NCI-H1092 treated with DMSO at 0.1 percent for 48 hours (cell line): ENCODE results near the gene CYTL1.
"Not testable (repeated sequence)": the region's sequence is repeated elsewhere in the genome, so short reads cannot be mapped to it uniquely, and the experiment has no call there.

Experiments
- DNase-seq: peaks from one replicate; lab custom pipeline; 2025; lab: John Stamatoyannopoulos, UW

Gene CYTL1

DNA sequence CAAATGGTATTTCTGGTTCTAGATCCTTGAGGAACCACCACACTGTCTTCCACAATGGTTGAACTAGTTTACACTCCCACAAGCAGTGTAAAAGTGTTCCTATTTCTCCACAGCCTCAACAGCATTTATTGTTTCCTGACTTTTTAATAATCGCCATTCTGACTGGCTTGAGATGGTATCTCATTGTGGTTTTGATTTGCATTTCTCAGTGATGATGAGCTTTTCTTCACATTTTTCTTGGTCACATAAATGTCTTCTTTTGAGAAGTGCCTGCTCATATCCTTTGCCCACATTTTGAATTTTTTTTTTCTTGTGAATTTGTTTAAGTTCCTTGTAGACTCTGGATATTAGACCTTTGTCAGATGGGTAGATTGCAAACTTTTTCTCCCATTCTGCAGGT lies 22.3 kb downstream of the CYTL1 start:
- DNase-seq: not testable (repeated sequence)

DNA sequence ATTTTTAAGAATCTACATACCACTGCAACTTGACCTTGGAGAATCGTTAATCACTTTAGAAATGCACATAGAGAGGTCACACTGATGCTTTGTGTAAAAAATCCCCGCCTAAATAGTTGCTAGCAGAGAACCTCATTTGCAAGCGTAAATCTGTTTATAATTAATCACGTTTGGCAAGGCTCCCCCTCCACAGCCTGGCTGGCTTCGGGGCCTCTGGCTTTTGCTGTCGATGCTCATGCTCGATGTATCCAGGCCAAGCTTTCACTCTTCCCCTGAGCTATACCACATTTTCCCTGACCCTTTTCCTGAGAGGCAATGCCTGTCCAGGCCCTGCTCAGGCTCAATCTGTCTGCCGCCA lies 23.4 kb downstream of the CYTL1 start:
- DNase-seq: no peak

DNA sequence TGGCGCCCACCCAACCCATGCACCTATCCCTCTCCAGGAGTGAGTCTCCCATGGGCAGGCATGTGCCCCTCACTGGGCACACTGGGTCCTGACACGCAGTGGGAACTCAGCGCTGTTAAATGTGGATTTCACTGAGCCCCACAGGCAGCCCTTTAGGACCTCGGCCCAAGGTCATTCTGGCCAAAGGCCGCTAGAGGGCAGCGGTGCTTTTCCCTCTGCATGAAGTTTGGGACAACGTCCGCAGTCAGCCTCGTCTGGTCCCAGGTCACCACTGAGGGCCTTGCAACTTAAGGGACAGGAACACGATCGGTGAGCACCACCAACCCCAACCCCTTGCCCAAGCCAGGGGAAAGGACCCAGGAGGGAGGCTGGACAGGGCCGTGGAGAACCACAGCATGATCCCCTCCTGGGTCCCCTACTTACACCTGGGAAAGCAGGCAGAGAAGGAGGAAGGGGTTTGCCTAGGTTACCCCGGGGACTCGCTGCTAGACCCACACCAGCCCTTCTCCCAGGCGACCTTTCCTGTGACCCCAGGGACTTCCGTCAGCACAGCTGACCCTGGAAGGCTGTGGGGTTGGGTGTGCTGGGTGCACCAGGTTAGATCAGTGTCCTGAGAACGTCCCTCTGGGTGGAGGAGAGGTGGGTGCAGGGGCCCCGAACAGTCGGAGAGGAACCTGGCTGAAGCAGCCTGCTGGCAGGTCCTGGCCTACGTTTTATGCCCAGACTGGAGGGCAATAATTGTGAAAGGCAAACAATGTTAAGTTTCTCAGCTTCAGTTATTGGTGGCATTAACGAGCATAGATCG lies 24.0 kb downstream of the CYTL1 start:
- DNase-seq: peak; percentile 49

DNA sequence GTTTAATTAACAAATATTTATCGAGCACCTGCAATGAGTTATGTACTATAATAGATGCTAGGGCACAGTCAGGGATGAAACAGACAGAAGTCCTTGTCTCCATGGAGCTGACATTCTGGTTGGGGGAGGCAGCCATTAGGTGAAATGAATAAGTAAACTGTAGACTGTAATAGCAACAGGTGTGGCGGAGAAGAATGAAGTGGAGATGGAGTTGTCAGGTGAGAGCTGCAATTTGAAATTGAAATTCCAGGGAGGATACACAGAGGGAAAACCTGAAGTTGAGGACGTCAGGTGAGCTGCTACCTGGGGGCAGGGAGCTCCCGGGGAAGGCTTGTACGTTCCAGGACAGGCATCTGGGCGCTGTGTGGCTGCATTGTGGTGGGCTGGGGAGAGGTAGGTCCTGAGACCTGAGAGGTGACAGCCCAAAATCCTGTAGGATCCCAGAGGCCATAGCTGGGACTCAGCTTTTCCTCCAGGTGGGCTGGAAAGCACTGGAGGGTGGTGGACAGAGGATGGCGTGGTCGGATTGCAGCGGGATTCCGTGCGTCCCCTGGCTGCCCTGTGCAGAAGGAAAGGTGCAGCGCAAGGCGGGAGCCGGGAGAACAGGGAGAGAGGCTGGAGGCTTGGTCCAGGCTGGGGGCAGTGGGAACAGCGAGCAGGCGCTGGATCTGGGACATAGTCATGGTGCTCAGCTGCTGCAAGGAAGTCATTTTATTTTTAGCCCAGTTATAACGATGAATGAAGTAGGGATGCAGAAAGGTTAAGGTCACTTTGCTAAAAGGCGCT lies 24.8 kb downstream of the CYTL1 start:
- no peak for DNase-seq

DNA sequence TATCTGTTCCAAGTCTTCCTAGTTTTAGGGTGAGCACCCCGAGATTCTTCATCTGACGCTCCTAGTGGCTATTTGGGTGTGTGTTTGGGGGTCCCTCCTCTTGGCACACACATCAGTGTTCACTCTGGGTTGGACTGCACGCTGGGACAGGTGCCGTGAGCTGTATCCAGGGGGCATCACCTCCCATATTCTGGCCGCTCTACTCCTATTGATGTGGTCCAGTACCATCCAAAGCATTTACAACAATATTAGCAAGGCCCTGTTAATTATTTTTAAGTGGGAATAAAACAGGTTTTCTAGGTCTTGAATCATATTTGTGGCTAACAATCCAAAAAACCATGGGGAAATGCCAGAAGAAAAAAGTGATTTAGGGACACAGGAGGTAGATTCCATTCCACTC lies 26.4 kb downstream of the CYTL1 start:
- no peak for DNase-seq

DNA sequence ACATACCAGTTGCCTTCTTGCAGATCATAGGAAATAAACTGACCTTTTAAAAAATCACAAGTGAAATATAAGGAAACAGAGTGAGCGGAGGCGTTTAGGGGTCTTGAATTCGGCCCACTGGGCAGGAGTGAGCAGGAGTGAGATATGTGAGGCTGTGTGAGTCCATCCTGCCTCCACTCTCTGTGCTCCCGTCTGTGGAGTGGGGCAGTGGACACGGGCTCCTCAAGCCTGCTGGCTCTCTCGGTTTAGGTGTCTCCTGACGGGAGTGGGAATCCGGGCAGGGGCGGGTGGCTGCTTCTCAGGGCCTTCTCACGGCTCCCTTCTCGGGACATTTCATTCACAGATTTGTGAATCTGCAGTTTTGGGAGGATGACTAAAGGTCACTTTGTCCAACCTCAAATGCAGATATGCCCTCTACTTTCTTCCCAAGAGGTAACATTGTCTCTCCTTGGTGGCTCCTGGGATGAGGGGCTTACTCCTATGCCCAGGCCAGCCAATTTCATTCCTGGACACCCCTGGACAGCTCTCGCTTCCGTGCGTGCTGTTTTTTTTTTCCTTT lies 27.6 kb downstream of the CYTL1 start:
- DNase-seq: no peak

DNA sequence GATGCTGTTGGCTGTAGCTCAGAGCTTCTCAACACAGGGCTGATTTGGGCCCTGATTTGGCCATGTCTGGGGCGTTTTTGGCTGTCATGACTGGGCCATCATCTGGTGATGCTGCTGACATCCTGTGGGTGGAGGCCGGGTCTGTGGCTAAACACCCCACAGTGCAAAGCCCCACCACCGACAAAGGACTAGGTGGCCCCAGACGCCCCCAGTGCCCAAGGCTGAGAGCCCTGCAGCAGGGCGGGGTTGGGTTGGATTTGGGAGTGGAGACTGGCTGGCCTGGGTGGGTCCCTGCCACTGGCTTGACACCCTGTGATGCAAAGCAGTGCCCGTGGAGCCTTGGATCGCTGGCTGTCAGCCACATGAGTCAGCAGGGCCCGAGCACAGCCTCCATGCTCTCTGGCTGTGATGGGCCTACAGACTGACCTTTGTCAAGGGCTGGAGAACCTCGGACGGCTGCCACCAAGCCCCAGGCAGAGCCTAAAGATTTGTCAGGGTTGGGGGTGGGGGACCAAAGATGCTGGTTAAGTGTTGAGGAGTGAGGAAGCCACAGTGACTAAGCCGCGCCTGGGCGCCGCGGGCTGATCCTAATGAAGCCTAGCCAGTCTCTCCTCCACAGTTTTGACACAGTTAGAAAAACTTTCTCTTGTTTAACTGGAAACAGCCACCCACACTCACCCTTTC lies 28.3 kb downstream of the CYTL1 start:
- DNase-seq: no peak

DNA sequence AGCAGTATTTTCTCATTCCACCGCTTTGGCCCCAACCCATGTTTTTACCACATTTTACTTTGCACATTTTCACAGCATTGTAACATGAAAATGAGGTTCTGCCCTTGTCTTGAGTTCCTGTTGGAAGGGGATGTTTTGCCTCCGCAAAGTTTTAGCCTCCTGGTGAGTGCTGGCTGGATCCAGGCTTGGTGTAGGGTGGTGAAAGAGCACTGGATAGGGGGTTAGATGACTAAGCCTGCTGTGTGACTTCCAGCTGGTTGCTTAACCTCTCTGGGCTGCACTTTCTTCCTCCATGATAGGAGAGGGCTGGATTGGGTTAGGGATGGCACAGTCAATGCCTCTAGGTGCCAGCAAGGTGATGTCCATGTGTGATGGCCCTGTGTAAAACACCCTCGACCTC lies 28.9 kb downstream of the CYTL1 start:
- no peak for DNase-seq

DNA sequence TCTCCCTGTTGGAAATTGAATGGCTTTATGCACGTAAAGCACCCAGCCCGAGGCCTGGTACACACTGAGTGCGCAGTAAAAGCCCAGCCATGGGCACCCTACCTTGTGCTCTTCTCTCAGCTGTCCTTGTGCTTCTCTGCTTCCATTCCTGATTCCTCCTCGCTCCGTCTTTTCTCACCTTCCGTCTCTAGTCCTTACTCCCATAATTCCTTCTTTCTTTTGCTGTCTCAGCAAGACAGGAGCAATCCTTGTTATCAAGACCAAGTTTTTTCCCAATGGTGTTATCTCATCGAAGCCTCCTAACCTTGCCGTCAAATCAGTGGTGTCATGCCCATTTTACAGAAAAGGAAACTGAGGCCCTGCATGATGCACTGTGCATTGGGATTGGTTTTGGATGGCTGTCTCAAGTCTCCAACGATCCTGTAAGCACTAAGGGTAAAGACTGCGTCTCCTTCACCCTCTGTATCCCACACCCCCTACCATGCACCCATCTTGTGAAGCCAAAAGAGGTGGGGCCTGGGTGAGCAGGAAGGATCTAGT lies 30.1 kb downstream of the CYTL1 start:
- DNase-seq: no peak

DNA sequence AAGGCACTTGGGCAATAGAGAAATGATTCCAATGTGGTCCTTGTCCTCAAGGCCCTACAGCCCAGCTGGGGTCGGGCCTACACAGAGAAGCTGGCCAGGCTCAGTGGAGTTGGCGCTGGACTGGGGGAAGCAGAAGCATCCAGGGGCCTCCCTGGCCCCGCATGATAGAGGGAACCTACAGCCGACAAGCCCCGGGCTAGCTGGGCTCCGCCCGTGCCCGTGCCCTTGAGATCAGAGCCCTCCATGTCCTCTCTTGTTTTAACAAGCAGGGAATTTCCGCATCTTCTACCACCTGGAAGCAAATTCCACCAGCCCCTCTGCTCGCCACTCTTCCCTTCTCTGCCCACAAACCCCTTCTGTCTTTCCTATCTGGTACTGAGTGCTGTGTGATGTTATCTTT lies 31.6 kb downstream of the CYTL1 start:
- DNase-seq: no peak

DNA sequence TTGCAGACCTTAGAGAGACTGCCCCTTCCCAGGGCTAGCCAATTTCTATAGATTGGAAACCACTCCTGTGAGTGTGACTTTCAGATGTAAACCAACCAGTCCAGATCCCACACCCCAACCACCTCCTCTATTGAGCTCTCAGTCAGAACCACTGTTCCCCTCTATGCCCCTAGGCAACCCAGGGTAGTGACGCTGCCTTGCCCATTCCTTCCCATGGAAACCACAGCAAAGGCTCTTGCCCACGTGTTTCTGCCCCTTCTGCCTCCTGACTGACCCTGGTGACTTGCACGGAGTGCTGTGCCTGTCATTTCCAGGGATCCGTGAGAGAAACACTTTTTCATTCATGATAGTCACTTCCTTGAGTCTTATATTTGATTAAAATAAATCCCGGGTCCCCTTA lies 32.4 kb downstream of the CYTL1 start:
- no peak for DNase-seq

DNA sequence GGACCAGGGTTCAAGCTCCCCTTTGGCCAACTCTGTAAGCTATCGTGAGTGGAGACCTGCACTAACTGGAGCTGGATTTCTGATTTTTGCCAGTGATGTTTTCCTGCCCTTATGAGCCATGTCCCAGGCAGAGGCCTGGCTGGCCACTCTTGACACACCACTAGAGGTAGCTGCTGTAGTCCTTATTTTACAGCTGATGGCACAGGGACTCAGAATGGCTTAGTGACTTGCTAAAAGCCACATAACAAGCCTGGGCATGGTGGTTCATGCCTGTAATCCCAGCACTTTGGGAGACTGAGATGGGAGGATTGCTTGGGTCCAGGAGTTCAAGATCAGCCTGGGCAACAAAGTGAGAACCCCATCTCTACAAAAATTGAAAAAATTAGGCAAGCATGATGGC lies 33.4 kb downstream of the CYTL1 start:
- peak; percentile 5 for DNase-seq

DNA sequence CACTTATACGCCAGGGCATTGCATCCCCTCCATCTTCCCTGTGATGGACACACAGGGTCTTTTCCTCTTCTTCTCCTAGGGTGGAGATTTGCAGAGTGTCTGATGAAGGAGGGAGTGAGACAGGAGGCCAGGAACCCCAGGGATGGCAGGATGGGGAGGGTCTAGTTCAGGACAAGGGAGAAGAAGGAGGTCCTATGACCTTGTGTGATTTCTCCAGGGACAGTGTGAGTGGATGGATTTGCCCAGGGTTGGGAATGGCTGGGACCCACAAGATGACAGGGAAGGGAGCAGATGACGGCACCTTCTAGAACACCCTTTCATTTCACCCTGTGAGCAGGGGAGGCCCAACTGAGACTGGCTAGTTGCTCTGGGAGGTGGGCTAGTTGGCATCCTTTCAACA lies 34.2 kb downstream of the CYTL1 start:
- DNase-seq: no peak

DNA sequence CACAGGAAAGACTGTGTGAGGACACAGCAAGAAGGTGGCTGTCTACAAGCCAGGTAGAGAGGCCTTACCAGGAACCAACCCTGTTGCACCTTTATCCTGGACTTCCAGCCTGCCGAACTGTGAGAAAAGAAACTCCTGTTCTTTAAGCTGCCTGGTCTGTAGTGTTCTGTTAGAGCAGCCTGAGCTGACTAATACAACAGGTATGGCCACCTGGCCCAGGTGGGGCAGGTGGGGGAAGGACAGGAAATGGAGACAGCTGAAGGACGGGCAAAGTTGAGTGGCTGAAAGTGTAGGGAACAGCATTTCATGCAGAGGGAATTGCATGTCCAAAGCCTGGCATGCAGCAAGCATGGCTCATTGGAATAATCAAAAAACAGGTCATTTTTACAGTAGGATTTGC lies 35.1 kb downstream of the CYTL1 start:
- no peak for DNase-seq

DNA sequence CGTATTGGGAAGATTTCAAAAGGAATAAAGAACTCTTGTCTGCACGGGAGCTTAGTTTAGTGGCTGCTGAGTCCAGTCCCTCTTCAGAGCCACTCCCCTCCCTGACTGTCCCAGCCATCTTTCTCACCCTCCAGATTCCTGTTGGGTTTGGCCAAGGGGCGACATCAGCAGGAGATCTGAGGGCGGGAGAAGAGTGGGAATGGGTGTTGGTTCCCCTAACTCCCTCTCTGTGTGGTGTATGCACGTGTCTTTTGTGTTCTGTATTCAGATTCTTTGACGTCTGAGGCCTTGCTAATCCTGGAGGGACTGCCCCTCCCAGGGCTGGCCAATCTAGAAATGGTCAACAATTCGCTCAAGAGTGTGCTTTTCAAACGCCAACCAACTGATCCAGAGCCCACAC lies 37.4 kb downstream of the CYTL1 start:
- DNase-seq: no peak

DNA sequence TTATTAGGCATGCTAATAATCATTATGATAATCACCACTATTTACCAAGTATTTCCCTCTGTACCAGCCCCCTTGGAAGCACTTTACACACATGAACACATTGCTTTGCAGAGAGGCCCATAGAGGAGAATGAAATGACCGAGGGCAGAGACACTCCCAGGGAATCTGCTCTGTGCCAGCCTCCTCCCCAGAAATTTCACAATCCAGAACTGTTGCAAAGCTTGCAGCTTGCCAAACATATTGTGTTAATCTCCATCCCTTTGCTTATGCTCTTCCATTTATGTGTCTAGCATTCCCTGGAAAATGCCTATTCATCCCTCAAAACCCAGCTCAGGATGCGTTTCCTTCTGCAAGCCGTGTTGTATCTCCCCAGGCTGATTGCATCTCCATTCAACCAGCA lies 37.8 kb downstream of the CYTL1 start:
- DNase-seq: no peak

DNA sequence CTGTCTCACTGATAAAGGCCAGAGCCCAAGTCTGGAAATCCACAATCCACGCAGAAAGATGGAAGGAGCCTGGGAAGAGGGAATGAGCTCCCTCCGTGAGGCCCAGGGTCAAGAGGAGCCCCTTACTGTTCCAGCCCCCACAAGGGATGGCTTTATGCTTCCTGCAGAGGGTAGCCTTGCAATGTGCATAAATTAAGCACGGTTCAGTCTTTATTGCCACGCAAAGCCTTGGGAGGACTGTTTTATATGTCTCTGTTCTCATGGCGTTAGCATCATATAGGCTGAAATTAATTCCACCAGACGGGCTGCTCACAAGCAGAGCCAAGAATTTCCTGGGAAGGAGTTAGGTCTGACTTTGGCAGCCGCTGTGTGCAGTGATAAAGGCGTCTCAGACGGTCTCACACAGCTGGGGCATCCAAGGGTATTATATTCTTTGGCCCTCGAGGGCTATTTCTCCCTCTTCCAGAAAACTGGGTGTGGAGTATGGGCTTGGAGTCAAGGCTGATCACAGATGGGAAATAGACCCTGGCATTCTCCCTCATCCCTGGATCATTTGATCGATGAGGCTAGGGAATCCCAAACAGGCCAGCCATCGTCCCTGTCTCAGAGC lies 38.5 kb downstream of the CYTL1 start:
- DNase-seq: no peak

DNA sequence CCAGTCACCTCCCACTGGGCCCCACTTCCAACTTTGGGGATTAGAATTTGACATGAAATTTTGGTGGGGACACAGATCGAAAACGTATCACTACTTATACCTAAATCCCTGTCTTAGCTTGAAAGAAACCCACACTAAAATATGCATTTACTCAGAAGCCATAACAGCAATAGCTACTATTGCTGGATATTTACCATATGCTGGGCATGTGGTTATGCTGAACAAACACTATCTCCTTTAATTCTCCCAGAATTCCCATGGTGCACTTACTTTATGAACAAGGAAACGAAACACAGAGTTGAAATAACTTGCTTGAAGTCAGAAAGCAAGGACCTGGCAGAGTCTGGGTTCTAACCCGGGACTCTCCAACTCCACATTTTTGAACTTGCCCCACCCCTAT lies 39.3 kb downstream of the CYTL1 start:
- no peak for DNase-seq

DNA sequence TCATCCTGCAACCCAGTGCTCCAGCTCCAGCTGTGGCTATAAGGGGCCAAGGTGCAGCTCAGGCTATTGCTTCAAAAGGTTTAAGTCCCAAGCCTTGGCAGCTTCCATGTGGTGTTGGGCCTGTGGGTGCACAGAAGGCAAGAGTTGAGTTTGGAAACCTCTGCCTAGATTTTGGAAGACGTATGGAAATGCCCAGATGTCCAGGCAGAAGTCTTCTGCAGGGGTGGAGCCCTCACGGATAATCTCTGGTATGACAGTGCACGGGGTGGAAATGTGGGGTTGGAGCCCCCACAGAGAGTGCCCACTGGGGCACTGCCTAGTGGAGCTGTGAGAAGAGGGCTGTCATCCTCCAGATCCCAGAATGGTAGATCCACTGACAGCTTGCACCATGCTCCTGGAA lies 44.5 kb downstream of the CYTL1 start:
- DNase-seq: no peak

DNA sequence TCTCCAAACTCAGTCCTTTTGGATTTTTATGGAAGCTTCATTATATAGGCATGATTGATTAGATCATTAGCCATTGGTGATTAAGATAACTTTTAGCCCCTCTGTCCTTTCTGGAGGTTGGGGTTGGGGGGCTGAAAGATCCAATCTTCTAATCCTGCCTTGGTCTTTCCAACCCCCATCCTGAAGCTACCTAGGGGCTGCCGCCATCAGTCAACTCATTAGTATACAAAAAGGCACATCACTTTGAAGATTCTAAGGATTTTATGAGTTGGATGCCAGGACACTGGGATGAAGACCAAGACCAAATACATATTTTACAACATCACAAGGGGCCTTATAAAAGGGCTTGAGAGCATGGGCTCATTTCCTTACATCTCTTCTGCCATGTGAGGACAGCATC lies 47.5 kb downstream of the CYTL1 start:
- no peak for DNase-seq

DNA sequence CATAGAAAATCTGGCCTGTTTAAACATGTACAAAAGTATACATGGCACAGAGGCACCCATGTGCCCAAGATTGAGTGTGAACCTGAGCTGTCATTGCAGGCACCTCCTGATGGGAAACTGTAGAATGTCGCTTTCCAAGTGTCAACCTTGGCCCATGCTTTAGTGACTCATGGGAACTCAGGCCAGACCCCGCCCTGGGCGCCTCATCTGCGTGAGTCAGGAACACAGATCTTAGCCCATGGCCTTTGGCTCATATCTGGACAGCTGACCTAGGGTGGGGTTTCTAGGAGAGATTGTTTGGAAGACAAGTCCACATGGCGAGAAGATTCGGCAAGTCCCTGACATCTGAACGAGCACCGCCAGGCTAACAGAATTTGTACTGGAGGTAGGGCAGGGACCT lies 50.0 kb downstream of the CYTL1 start:
- DNase-seq: no peak

DNA sequence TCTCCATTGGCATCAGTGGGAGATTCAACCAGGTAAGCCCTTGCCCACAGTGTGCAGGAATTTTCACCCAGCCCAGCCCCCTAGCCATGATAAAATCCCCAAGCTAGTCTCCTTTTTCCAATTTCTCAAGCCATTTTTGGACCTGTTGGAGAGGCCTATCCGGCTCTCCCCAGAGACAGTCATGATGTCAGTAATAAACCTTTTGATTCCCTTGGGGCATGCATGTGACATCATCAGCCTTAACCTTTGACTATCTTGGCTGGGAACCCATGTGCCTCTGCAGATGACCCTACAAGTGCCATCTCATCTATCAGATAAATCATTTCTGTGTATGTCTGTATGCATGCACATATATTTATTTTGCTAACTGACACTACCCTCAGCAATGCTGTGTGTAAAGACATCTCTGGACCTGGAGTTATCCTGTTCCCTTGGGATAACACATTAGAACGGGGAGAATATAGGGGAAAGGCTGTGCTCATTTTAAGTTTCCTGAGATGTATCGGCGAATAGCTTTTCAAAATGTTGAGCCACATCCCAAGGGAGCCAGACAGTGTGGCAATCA lies 51.0 kb downstream of the CYTL1 start:
- DNase-seq: no peak
